HepG2 (cell line): ENCODE measurements around the gene B9D2. TPM values are rescaled to one million over a fixed set of nuclear protein-coding genes. Genes with fewer than 3 reads are reported as not detected.

Source experiments
- ARID2 ChIP-seq: sonication (generic); formaldehyde crosslinking; IDR thresholded peaks from 2 replicates; pipeline ENCODE4 v1.8.1; 2022; ENCODE audit warnings: mild to moderate bottlenecking, missing genetic modification reagents, borderline replicate concordance
- GPBP1L1 ChIP-seq: sonication (generic); formaldehyde crosslinking; IDR thresholded peaks from 2 replicates; pipeline ENCODE4 v1.5.0; 2020; ENCODE audit warnings: mild to moderate bottlenecking, missing genetic modification reagents
- MLLT10 ChIP-seq: sonication (generic); formaldehyde crosslinking; IDR thresholded peaks from 2 replicates; pipeline ENCODE4 v1.4.0; 2020; ENCODE audit warnings: missing genetic modification reagents
- NFIB ChIP-seq: sonication (generic); formaldehyde crosslinking; IDR thresholded peaks from 2 replicates; pipeline ENCODE4 v1.9.0; 2021; ENCODE audit warnings: missing genetic modification reagents, mild to moderate bottlenecking, borderline replicate concordance
- RFX3 ChIP-seq: IDR thresholded peaks from 2 replicates; pipeline ENCODE4 v1.6.1; 2016; ENCODE audit warnings: missing biosample characterization, missing genetic modification reagents
- RXRA ChIP-seq: sonication (generic); formaldehyde crosslinking; IDR thresholded peaks from 2 replicates; pipeline ENCODE4 v1.5.1; 2020; ENCODE audit warnings: missing genetic modification reagents
- THAP11 ChIP-seq: IDR thresholded peaks from 2 replicates; pipeline ENCODE4 v1.6.1; 2016; ENCODE audit warnings: missing biosample characterization, missing genetic modification reagents
- TOE1 ChIP-seq: sonication (generic); formaldehyde crosslinking; IDR thresholded peaks from 2 replicates; pipeline ENCODE4 v1.4.0; 2020; ENCODE audit warnings: mild to moderate bottlenecking, missing genetic modification reagents
- ZNF235 ChIP-seq: sonication (generic); formaldehyde crosslinking; IDR thresholded peaks from 2 replicates; pipeline ENCODE4 v1.8.1; 2023; ENCODE audit warnings: mild to moderate bottlenecking, missing genetic modification reagents, borderline replicate concordance
- ZNF414 ChIP-seq: sonication (generic); formaldehyde crosslinking; IDR thresholded peaks from 2 replicates; pipeline ENCODE4 v1.5.0; 2020; ENCODE audit warnings: missing genetic modification reagents
- ZNF547 ChIP-seq: sonication (generic); formaldehyde crosslinking; IDR thresholded peaks from 2 replicates; pipeline ENCODE4 v1.5.1; 2020; ENCODE audit warnings: mild to moderate bottlenecking, missing genetic modification reagents
- ZNF672 ChIP-seq: sonication (generic); formaldehyde crosslinking; IDR thresholded peaks from 2 replicates; pipeline ENCODE4 v1.8.1; 2022; ENCODE audit warnings: missing genetic modification reagents
- ZNF790 ChIP-seq: sonication (generic); formaldehyde crosslinking; IDR thresholded peaks from 2 replicates; pipeline ENCODE4 v1.8.0; 2022; ENCODE audit warnings: missing genetic modification reagents, mild to moderate bottlenecking, borderline replicate concordance
- ZSCAN22 ChIP-seq: sonication (generic); formaldehyde crosslinking; IDR thresholded peaks from 2 replicates; pipeline ENCODE4 v1.4.0; 2020; ENCODE audit warnings: mild to moderate bottlenecking, missing genetic modification reagents
- ZSCAN29 ChIP-seq: sonication (generic); formaldehyde crosslinking; conservative IDR thresholded peaks from 2 replicates; pipeline ENCODE4 v1.4.0; 2020; ENCODE audit warnings: mild to moderate bottlenecking, missing genetic modification reagents
- polyA plus RNA-seq, 8 experiments: library from polyadenylated mRNA; depleted of rRNA in 3 of 8; stranded (reverse) in 7 of 8; unstranded in 1 of 8; fragments of >200 nt; fragmentation: Illumina TruSeq in 4 of 8; extraction: Trizol in 4 of 8; gene quantifications; 2 replicates each; pipeline versions ENCODE4 v1.2.1 to v1.2.3, GENCODE V29; 2011 to 2016; ENCODE audit warnings: low read depth in 4 of 8, missing spikeins in 1 of 8, mixed read lengths in 1 of 8; ENCODE audit not compliant: insufficient read depth in 1 of 8
- total RNA-seq, 5 experiments: library from RNA; depleted of rRNA; stranded (reverse); fragments of >200 nt; fragmentation: Illumina TruSeq; extraction: Trizol; gene quantifications; 2 replicates each; pipeline ENCODE4 v1.2.3, GENCODE V29; 2016; ENCODE audit warnings: low read depth in 1 of 5
- TF ChIP-seq, protein P1 (sequence below): sonication (generic); formaldehyde crosslinking; IDR thresholded peaks from 2 replicates; pipeline ENCODE4 v1.5.0; 2020; ENCODE audit warnings: mild to moderate bottlenecking, missing genetic modification reagents, moderate library complexity
- TF ChIP-seq, protein P2 (sequence below): sonication (generic); formaldehyde crosslinking; IDR thresholded peaks from 2 replicates; pipeline ENCODE4 v1.8.1; 2023; ENCODE audit warnings: mild to moderate bottlenecking, missing genetic modification reagents
- TF ChIP-seq, protein P3 (sequence below): sonication (generic); formaldehyde crosslinking; conservative IDR thresholded peaks from 2 replicates; pipeline ENCODE4 v1.4.0; 2020; ENCODE audit warnings: missing genetic modification reagents
- TF ChIP-seq, protein P4 (sequence below): sonication (generic); formaldehyde crosslinking; conservative IDR thresholded peaks from 2 replicates; pipeline ENCODE4 v1.4.0; 2020; ENCODE audit warnings: missing genetic modification reagents

Gene B9D2
- total and polyA plus RNA-seq, 2 of the 13 experiments (the other 11 are each of a cell fraction or from before 2014, with no cell fraction given) = 3.1 to 4.4 TPM

DNA sequence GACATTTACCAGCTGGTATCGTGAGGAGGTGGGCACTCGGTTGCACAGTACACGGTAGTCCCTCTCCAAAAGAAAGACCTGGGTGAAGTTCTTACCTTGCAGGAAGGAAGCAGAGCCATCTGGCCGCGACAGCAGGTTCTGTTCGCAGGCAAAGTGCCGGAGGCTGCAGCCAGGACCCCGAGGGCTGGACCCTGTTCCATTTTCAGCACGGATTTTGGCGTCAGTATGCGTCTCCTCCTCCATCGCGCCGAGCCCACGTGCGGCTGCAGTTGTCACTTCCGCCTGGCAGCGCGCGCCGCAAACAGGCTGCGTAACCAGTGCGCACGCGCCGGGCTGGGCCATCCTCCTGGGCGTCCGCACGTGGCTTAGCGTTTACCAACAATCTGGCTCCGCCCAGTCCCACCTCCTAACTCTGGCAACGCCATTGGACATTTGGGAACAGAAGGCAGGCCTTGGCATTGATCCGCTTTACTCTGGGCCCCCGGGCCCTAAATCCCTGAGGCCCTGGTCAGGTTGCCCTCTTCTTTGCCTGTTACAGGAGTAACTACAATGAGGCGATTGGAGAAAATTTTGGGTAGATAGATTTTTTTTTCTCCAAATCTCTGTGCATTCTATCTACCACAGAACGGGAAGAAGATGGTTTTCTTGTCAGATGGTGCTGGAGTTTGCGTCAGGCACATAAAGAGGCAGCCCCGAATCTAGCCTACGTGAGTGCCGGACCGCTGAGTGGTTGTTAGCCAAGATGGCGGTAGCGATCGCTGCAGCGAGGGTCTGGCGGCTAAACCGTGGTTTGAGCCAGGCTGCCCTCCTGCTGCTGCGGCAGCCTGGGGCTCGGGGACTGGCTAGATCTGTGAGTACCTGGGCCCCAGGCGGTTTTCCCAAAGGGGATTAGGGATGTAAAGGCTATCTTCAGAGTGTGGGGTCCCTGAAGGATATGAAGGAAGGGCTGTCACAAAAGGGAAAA is 33.4 kb upstream of the B9D2 start, which contains the start of the genes BCKDHA and EXOSC5 (continued):
- TF ChIP-seq GPBP1L1 (CRISPR knock-in tag) (no peak), TOE1 (CRISPR knock-in tag) (peak; percentile 72; the same call in 1 of the 2 replicates), RXRA (peak; percentile 52; the same call in 1 of the 2 replicates), ZSCAN29 (no peak), ZNF672 (CRISPR knock-in tag) (no peak), ZNF235 (no peak), ZSCAN22 (CRISPR knock-in tag) (no peak), ZNF414 (CRISPR knock-in tag) (no peak; the same call in 1 of the 2 replicates), THAP11 (CRISPR knock-in tag) (peak; percentile 91), ARID2 (CRISPR knock-in tag) (no peak), MLLT10 (no peak), NFIB (CRISPR knock-in tag) (no peak), ZNF547 (CRISPR knock-in tag) (peak; percentile 58; the same call in 1 of the 2 replicates), RFX3 (no peak), ZNF790 (peak; percentile 10; the same call in 1 of the 2 replicates)
- TF ChIP-seq, protein P1, sequence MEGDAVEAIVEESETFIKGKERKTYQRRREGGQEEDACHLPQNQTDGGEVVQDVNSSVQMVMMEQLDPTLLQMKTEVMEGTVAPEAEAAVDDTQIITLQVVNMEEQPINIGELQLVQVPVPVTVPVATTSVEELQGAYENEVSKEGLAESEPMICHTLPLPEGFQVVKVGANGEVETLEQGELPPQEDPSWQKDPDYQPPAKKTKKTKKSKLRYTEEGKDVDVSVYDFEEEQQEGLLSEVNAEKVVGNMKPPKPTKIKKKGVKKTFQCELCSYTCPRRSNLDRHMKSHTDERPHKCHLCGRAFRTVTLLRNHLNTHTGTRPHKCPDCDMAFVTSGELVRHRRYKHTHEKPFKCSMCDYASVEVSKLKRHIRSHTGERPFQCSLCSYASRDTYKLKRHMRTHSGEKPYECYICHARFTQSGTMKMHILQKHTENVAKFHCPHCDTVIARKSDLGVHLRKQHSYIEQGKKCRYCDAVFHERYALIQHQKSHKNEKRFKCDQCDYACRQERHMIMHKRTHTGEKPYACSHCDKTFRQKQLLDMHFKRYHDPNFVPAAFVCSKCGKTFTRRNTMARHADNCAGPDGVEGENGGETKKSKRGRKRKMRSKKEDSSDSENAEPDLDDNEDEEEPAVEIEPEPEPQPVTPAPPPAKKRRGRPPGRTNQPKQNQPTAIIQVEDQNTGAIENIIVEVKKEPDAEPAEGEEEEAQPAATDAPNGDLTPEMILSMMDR (CRISPR knock-in tag) = no peak
- TF ChIP-seq, protein P2, sequence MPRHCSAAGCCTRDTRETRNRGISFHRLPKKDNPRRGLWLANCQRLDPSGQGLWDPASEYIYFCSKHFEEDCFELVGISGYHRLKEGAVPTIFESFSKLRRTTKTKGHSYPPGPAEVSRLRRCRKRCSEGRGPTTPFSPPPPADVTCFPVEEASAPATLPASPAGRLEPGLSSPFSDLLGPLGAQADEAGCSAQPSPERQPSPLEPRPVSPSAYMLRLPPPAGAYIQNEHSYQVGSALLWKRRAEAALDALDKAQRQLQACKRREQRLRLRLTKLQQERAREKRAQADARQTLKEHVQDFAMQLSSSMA (CRISPR knock-in tag) = no peak; the same call in 1 of the 2 replicates
- TF ChIP-seq, protein P3, sequence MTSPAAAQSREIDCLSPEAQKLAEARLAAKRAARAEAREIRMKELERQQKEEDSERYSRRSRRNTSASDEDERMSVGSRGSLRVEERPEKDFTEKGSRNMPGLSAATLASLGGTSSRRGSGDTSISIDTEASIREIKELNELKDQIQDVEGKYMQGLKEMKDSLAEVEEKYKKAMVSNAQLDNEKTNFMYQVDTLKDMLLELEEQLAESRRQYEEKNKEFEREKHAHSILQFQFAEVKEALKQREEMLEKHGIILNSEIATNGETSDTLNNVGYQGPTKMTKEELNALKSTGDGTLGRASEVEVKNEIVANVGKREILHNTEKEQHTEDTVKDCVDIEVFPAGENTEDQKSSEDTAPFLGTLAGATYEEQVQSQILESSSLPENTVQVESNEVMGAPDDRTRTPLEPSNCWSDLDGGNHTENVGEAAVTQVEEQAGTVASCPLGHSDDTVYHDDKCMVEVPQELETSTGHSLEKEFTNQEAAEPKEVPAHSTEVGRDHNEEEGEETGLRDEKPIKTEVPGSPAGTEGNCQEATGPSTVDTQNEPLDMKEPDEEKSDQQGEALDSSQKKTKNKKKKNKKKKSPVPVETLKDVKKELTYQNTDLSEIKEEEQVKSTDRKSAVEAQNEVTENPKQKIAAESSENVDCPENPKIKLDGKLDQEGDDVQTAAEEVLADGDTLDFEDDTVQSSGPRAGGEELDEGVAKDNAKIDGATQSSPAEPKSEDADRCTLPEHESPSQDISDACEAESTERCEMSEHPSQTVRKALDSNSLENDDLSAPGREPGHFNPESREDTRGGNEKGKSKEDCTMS = no peak
- TF ChIP-seq, protein P4, sequence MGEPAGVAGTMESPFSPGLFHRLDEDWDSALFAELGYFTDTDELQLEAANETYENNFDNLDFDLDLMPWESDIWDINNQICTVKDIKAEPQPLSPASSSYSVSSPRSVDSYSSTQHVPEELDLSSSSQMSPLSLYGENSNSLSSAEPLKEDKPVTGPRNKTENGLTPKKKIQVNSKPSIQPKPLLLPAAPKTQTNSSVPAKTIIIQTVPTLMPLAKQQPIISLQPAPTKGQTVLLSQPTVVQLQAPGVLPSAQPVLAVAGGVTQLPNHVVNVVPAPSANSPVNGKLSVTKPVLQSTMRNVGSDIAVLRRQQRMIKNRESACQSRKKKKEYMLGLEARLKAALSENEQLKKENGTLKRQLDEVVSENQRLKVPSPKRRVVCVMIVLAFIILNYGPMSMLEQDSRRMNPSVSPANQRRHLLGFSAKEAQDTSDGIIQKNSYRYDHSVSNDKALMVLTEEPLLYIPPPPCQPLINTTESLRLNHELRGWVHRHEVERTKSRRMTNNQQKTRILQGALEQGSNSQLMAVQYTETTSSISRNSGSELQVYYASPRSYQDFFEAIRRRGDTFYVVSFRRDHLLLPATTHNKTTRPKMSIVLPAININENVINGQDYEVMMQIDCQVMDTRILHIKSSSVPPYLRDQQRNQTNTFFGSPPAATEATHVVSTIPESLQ (CRISPR knock-in tag) = no peak; the same call in 1 of the 2 replicates
